SW 1271 (cell line): ENCODE measurements around the gene HSD3B2.
"Not testable (repeated sequence)": the region's sequence is repeated elsewhere in the genome, so short reads cannot be mapped to it uniquely, and the experiment has no call there.

Source experiments
- DNase-seq, 2 experiments: peaks; one replicate each; lab custom pipeline; 2025; lab: John Stamatoyannopoulos, UW

HSD3B2 gene

GRCh38 chr1:119414950-119415349 is at the start of gene HSD3B2:
Gene HSD3B2 (plus strand): TSS chr1:119415150. CDS start chr1:119415420, 270 bp downstream.
- DNase-seq: no peak

GRCh38 chr1:119366424-119366823 is 48.5 kb upstream of the HSD3B2 start:
- DNase-seq: no peak

- DNase-seq: peak in 1 of 2 experiments; percentile 23
Measured at GRCh38 chr1:119367432-119368124, 47.4 kb upstream of the HSD3B2 start.

GRCh38 chr1:119368554-119368953 is 46.4 kb upstream of the HSD3B2 start, which contains the start of gene HAO2:
Gene HAO2 (plus strand): TSS chr1:119368785. CDS start chr1:119381086, 12,301 bp downstream.
- no peak for DNase-seq

- DNase-seq: no peak
Measured at GRCh38 chr1:119370748-119371147, 44.2 kb upstream of the HSD3B2 start.

- no peak for DNase-seq
Measured at GRCh38 chr1:119371815-119372214, 43.1 kb upstream of the HSD3B2 start.

- no peak for DNase-seq
Measured at GRCh38 chr1:119372503-119373086, 42.4 kb upstream of the HSD3B2 start.

GRCh38 chr1:119373465-119373864 is 41.5 kb upstream of the HSD3B2 start:
- no peak for DNase-seq

- DNase-seq: no peak
Measured at GRCh38 chr1:119374208-119374874, 40.6 kb upstream of the HSD3B2 start.

- no peak for DNase-seq
Measured at GRCh38 chr1:119375366-119375765, 39.6 kb upstream of the HSD3B2 start.

GRCh38 chr1:119376594-119376993 is 38.4 kb upstream of the HSD3B2 start:
- DNase-seq: no peak

- not testable (repeated sequence) for DNase-seq
Measured at GRCh38 chr1:119377594-119377993, 37.4 kb upstream of the HSD3B2 start.

- no peak for DNase-seq
Measured at GRCh38 chr1:119379117-119379516, 35.8 kb upstream of the HSD3B2 start.

- DNase-seq: no peak
Measured at GRCh38 chr1:119380304-119380703, 34.6 kb upstream of the HSD3B2 start.

GRCh38 chr1:119380983-119381662 is 33.8 kb upstream of the HSD3B2 start:
- DNase-seq: no peak

- DNase-seq: no peak
Measured at GRCh38 chr1:119384591-119384990, 30.4 kb upstream of the HSD3B2 start.

- no peak for DNase-seq
Measured at GRCh38 chr1:119385650-119386049, 29.3 kb upstream of the HSD3B2 start.

- no peak for DNase-seq
Measured at GRCh38 chr1:119387858-119388257, 27.1 kb upstream of the HSD3B2 start.

GRCh38 chr1:119388450-119388849 is 26.5 kb upstream of the HSD3B2 start:
- DNase-seq: no peak

GRCh38 chr1:119390526-119390925 is 24.4 kb upstream of the HSD3B2 start:
- DNase-seq: no peak

- DNase-seq: no peak
Measured at GRCh38 chr1:119391749-119392148, 23.2 kb upstream of the HSD3B2 start.

GRCh38 chr1:119394085-119394484 is 20.9 kb upstream of the HSD3B2 start:
- no peak for DNase-seq

GRCh38 chr1:119396982-119397381 is 18.0 kb upstream of the HSD3B2 start:
- DNase-seq: no peak
